Activated T-cell treated with anti-CD3 and anti-CD28 coated beads for 24 hours (primary cell): ENCODE measurements around the gene BAD.
A peak's percentile ranks its signal among the peaks of the same experiment; 100 is the strongest.

Source experiments
- DNase-seq: peaks from one replicate; pipeline ENCODE4 v3.0.0-alpha.2; 2020; ENCODE audit warnings: low read depth

Gene BAD

GRCh38 chr11:64296236-64296635 lies 11.8 kb upstream of the BAD start:
- DNase-seq, result no peak

GRCh38 chr11:64295760-64296159 lies 11.3 kb upstream of the BAD start:
- DNase-seq, result no peak

GRCh38 chr11:64294774-64295173 lies 10.3 kb upstream of the BAD start:
- no peak for DNase-seq

- DNase-seq, result no peak
These were observed 8.2 kb upstream of the BAD start for GRCh38 chr11:64292460-64293254.

- DNase-seq, result no peak
These were observed 7.4 kb upstream of the BAD start for GRCh38 chr11:64291752-64292459.

- DNase-seq, result no peak
These were observed 6.8 kb upstream of the BAD start, which contains the start of gene KCNK4 for GRCh38 chr11:64291262-64291751. KCNK4 (plus strand) TSS chr11:64291302; CDS start chr11:64293019, 1,717 bp downstream.

- no peak for DNase-seq
These were observed 6.1 kb upstream of the BAD start for GRCh38 chr11:64290352-64291261.

GRCh38 chr11:64289002-64289564 lies 4.6 kb upstream of the BAD start:
- no peak for DNase-seq

- no peak for DNase-seq
These were observed 3.9 kb upstream of the BAD start for GRCh38 chr11:64288353-64288750.

- no peak for DNase-seq
These were observed 3.3 kb upstream of the BAD start for GRCh38 chr11:64287676-64288352.

- no peak for DNase-seq
These were observed 2.3 kb upstream of the BAD start for GRCh38 chr11:64286801-64287159.

- DNase-seq, result no peak
These were observed 1.7 kb upstream of the BAD start for GRCh38 chr11:64285885-64286800.

GRCh38 chr11:64284962-64285884 lies 758 bp upstream of the BAD start, which contains the start of gene GPR137:
GPR137 (plus strand) TSS chr11:64285848; CDS start chr11:64286525, 677 bp downstream.
- DNase-seq, result peak; percentile 90

- DNase-seq, result no peak
These were observed 1.4 kb downstream of the BAD start for GRCh38 chr11:64283092-64283491.

GRCh38 chr11:64281957-64282770 lies 2.3 kb downstream of the BAD start:
- DNase-seq, result no peak

- DNase-seq, result no peak
These were observed 5.8 kb downstream of the BAD start for GRCh38 chr11:64278576-64279190.

GRCh38 chr11:64276653-64277431 lies 7.6 kb downstream of the BAD start:
- no peak for DNase-seq
